ENCODE measurements around the gene RTN4RL2.
"Not testable (repeated sequence)": the region's sequence is repeated elsewhere in the genome, so short reads cannot be mapped to it uniquely, and the experiment has no call there.

The RTN4RL2 gene

DNA sequence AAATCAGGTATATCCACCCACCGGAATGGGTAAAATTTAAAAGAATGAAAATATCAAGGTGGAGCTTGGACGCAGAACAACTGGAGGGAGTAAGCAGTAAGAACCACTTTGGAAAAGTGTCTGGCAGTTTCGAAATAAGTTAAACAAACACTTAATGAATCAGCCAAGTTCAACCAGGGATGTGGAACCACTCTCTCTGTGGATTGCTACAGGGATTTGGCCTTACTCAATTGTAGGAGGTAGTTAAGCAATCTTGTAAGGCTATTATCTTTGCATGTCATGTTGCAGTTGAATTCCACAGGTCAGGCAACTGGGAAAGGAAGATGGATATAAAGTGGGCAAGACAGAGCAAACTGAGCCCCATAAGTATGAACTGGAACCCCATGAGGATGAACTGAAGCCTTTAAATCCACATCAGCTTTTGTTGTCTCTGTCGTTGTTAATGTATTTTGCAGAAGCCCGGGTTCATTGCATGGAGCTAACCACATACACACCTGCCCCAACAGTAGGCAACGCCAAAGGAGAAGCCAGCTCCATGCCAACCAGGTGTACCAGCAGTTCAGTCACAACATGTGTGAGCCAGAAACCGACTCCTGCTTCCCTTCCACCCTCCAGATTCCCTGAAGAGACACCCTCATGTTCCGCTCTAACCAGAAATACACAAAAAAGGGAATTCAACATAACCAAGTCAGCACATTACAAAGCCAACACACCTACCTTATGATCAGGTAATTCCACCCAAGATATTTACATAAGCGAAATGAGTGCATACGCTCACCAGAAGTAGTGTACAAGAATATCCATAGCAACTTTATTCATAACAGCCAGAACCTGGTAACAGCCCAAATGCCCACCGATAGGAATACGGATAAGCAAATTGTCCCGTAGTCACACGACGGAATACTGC, 25.4 kb upstream of the RTN4RL2 start:
- DNase-seq = no peak

GRCh38 chr11:57436031-57436430, 24.3 kb upstream of the RTN4RL2 start:
- no peak for DNase-seq

GRCh38 chr11:57438345-57439285, 21.7 kb upstream of the RTN4RL2 start:
- DNase-seq = no peak

GRCh38 chr11:57439786-57440185, 20.5 kb upstream of the RTN4RL2 start:
- no peak for DNase-seq

DNA sequence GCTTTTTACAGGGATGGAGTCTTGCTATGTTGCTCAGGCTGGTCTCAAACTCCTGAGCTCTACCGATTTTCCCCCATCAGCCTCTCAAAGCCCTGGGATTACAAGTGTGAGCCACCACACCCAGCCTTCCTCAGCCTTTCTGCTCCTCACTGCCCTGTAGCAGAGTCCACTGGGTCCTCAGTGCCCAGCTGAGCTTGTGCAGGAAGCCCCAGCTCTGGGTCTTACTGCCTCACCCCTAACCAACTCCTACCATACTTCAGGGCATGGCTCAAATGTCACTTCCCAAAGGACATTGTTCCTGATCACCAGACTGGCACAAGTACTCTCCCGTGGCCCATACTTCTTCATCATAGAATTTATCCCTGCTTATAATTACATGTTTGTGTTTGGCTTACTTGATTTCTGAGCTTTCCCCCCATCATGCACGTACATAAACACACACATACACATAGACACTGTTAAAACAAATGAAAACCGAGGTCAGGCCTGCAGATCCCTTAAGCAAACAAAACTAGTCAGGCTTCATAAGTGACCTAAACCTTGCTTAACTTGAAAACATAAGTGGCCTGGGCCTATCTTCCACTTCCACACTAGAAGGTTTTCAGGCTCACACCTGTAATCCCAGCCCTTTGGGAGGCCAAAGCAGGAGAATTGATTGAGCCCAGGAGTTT, 19.4 kb upstream of the RTN4RL2 start:
- no peak for DNase-seq

DNA sequence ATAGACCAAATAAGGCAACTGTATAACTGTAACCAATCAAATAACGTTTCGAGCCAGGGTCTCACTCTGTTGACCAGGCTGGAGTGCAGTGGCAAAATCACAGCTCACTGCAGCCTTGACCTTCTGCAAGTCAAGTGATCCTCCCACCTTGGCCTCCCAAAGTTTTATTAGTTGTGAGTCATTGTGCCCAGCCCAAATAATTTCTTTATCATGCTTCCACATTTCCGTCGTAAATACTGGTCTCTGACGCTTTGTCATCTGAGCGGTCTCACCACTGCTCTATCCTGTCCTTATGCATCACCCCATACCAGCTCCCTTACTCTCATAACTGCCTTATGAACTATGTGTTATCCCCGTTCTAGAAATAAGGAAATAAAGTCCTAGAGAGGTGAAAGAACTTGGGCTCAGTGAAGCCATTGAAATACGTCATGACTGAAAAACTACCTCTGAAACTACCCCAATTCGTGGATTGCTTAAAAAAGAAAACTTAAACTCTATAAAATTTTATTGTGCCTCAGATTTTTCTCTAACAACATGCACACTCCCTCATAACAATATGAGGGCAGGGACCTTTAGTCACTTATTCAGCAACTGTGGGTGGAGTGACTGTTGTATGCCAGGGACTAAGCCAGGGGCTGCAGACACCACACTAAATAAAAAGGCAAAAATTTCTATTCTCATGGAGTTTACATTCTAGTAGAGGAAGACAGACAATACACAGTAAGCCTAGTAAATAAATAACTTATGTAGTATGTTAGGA, 15.8 kb upstream of the RTN4RL2 start:
- no peak for DNase-seq

GRCh38 chr11:57445122-57445394, 15.3 kb upstream of the RTN4RL2 start:
- not testable (repeated sequence) for DNase-seq

- DNase-seq = no peak
These were observed 14.3 kb upstream of the RTN4RL2 start for GRCh38 chr11:57446055-57446454.

- DNase-seq = no peak
These were observed 6.7 kb upstream of the RTN4RL2 start for GRCh38 chr11:57453543-57454177.

DNA sequence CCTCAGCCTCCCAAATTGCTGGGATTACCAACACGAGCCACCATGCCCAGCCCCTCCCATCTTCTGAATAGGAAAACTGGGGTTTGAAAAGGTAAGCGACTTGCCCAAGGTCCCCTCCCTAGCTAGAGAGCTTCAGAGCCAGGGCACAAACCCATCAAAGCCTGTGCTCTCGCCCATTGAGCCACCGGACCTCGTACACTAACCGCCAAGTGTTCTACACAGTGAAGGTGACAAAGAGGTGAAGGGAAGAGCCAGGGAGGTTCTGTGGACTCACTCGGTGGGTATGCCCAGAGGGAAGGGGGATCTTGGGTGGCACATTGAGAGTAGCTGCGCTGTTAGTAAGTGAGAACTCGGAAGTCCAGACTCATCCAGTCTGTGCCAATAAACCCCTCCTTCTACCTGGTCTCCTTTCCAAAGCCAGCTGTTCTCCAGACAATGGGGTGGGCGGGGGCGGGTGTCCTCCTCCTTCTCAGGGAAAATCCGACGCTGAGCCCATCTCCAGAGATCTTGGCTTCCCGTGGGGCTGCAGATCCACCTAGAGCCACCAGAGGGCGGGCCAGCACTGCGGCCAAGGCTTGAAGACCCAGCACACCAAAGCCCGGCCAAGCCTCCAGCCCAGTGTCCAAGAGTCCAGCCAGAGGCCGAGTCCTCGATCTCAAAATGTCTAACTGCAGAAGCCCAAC, 3.2 kb upstream of the RTN4RL2 start:
- peak; percentile 28 to 44 for DNase-seq

GRCh38 chr11:57457643-57458023, 2.7 kb upstream of the RTN4RL2 start:
- DNase-seq = no peak

DNA sequence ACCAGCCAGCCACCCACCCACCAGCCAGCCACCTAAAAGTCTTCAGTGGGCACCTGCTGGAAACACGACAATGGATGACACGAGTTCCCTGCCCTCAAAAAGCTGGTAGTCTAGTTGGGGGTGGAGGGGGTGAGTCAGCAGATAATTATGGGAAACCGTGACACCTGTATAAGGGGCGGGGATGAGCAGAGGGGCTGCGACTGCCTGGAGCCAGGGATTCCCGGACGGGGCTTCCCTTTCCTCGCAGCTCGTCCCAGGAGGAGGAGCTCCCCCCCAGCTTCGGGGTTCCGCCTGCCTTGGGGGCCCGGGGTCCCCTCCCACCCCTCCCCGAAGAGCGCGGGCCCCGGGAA, 2.3 kb upstream of the RTN4RL2 start:
- no peak for DNase-seq

DNA sequence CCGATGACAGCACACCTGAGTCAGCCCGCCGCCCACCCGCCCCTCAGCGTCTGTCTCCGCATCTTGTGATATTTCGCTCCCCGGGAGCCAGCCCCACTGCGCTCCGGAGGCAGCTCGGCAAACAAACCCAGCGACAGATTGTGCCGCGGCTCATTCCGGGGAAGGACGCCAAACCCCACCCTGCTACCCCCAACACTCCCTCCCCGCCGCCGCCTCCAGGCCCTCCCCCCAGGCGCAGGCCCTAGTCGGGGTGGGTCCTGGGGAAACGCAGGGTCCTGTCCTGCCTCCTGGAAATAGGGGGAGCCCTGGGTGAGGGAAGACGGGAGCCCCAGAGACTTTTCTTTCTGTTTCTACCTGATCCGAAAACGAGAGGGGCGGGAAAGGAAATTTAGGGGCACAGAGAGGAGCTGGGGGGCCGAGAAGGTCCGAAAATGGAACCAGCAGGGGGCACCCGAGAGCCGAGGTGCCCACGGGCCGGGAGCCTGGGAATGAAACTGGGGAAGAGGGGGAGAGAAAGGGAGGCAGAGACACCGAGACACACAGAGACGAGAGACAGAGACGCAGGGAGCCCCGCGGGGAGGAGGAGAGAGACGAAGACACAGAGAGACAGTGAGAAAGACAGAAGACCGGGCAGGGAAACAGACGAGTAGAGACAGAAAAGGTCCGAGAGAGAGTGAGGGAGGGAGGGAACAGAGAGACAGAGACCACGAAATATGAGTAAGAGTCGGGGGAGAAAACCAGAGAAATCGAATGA, 1.7 kb upstream of the RTN4RL2 start:
- DNase-seq = peak; percentile 51 to 54

DNA sequence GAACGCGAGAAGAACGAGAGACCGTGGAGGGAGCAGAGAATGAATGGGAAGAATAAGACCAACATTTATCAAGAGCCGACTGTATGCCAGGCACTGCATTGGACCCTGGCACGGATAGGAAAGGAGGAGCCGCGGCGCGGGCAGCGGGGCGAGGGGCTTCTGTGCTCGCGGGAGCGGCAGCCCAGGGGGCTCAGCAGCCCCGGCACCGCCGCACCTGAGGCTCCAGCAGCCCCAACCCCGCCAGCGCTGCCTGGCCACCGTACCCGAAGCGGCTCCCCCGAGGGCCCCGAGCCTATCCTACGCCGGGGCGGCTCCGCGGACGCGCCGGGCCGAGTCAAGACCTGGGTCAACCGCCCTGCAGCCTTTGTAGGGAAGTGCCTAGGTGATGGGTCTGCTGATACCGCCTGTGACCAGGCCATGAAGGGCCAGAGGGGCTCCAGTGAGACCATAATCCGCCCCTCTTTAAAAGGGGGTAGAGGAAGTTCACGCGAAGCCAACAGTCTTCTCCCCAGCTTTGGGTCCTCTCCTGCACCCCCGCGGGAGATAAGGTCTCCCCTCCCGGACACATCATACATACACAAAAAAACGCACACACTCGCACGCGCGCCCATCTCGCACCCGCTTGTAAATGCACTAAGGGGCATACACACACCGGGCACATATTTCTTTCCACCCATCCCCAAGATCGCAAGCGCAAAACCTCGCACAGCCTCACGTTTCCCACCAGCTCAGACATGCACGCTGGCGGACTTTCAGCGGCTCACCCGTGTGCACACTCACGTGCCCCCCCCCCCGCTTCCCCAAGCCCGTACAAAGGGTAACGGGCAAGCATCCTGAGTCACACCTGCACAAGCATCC, 935 bp upstream of the RTN4RL2 start:
- DNase-seq = no peak

DNA sequence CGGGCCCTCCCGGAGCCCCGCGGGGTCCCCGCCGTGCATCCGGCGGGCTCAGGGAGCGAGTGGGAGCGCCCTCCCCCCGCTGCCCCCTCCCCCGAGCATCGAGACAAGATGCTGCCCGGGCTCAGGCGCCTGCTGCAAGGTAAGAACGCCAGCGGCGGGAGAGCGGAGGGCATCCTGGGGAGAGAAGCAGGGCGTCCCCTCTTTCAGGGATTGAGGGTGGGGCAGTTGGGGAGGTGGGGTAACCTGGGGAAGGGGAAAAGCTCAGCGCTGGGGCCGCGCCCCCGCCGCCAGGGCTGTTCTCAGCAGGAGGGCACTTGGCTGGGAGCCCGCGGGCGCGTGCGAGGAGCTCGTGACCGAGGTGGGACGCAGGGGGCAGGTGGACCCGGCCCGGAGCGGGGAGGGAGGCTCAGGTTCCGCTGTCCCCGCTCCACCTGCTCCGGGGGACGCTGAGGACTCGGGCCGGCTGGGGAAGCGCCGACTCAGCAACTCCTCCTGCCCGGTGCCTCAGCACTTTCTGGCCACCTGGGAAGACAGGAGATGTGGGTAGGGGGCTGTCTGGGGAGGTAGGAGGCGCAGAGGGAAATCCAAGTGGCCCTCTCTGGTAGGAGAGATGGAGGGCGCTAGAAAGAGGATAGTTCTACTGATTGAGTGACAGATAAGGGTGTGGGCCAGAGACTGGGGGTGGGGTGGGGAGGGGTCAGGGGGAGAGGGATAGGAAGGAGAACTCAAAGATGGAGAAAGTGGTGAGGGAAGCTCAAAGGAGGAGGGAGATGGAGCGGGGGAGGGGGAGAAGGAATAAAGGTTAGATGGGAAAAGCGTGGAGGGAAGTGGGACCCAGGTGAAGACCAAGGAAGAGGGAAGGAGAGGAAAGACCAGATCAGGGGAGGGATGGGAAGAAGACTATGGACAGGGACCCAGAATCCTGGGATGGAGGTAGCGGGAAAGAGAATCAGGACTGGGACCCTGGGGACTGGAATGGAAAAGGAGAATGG, 726 bp downstream of the RTN4RL2 start:
- DNase-seq = no peak

DNA sequence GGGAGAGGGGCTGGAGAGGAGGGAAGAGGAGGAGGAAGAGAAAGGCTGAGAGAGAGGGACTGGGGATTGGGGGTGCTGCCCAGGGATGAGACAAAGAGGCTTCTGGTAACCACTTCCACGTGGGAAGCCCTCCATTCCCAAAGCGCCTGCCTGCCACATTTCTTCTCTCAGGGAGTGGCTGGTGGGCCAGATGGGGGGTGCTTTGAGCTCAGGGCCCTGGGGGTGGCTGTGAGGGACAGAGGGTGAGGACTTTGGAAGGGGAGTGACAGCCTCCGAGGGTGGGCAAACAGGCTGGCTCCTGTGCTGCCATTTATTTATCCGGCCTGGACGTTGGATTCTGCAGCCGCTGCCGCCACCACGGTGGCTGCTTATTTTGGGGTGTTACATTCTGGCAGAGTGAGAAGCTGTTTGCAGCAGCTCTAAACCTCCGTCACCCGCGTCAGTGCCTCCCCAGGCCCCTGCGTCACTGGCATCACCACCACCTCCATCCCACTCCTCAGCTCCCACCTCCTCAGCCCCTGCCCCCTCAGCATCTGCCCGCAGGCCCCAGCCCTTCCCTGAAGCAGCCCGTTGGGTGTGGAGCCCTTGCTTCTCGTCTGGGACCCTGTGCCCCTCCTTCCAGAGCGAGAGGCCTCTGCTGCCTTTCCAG, 1.6 kb downstream of the RTN4RL2 start:
- DNase-seq = no peak

- no peak for DNase-seq
These were observed 2.3 kb downstream of the RTN4RL2 start for GRCh38 chr11:57462597-57462996.

All from bone marrow (tissue), 2 donors.